ENCODE results near the gene RGS3. TPM values are rescaled to one million over a fixed set of nuclear protein-coding genes. Genes with fewer than 3 reads are reported as not detected.

RGS3 gene
- polyA plus RNA-seq, 6 donors from 2014 or later, result 3.8 to 13.8 (median 5.8) TPM

DNA sequence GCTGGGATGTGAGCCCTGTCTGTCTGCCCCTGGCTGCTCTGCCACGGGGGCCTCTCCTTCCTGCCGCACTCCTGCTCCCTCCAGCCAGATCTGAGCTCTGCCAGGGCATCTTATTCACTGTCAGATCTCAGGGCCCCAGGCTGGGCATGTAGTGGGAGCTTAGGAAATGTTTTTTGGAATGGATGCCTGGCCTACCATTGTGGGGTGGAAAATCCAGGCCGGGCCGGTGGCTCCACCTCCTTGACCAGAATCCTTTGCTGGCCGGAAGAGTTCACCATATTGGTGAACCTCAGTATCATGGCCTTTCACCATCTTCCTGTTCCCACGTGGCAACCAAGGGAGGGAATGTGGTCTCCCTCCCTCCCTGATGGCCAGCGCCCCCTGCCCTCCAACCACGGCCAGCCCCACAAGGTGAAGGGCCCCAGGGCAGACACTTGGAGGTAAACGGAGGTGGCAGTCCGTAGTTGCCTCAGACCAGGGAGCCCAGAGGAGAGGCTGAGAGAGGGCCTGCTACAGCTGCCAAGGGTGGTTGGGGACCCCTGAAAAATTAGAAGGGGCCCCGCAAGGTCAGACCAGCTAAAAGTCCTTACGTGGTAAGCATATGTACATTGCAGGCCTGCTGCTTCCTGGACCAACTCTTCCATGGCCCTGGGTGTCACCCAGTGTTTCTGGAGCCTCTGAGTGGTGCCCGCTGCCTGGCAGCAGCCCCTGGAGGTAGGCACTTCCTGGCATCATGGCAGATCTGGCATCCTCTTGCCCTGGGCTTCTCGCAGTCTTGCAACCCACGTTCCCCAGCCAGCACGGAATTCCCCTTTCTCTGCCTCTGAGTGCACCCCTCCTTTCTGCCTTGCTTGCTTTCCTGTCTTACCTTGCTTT is 153.3 kb downstream of the RGS3 start:
- Mint-ChIP-seq H3K27me3 (peaks cover 0 to 3% (median 0%) of the 10 kb centered on the region in 3 donors), H3K9me3 (no peaks in the 10 kb centered on the region), H3K4me3 (peak overlapping the region in 4 of 8 donors; percentile 4 to 66 (median 41)), H3K36me3 (no peaks in the 10 kb centered on the region), H3K4me1 (peaks cover 42 to 61% (median 51%) of the 10 kb centered on the region in 3 donors), H3K27ac (peak overlapping the region in 2 of 6 donors; percentile 70 to 85)
- DNase-seq, result no peak
- ATAC-seq (ENCODE audit: low read depth in 2 of 2), result peak; percentile 49 to 53

- ATAC-seq (ENCODE audit: low read depth in 2 of 2), result no peak
- Mint-ChIP-seq H3K27ac (peak overlapping the region in 3 of 6 donors; percentile 68 to 85 (median 70)), H3K27me3 (no peaks in the 10 kb centered on the region), H3K9me3 (no peaks in the 10 kb centered on the region), H3K4me3 (peak overlapping the region in 5 of 8 donors; percentile 4 to 66 (median 53)), H3K4me1 (peaks cover 44 to 62% (median 54%) of the 10 kb centered on the region in 3 donors), H3K36me3 (no peaks in the 10 kb centered on the region)
- DNase-seq, result no peak
Measured at GRCh38 chr9:113617550-113617949, 154.0 kb downstream of the RGS3 start.

DNA sequence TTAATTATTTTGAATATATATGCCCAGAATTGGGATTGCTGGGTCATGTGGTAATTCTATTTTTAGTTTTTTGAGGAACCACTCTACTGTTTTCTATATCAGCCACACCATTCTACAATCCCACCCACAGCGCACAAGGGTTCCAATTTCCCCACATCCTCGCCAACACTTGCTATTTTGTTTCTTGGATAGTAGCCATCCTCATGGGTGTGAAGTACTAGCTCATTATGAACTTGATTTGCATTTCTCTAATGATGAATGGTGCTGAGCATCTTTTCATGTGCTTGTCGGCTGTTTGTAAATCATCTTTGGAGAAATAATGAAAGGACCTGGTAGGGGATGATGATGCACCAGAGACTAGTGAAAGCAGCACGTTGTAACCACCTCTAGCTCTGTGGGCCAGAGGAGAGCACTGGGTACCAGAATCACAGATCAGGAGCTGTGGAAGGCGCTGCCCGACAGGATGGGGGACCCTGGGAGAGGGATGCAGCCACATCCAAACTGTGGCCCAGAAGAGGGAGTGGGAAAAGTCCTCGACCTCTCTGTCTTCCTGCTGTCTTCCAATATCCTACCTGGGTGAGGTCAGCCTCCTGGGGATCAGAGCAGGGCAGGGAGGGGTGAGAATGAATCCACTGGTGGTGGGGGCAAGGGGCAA is 155.4 kb downstream of the RGS3 start:
- DNase-seq, result no peak
- no peaks in the 10 kb centered on the region for H3K36me3 Mint-ChIP-seq
- H3K27ac Mint-ChIP-seq, result peak overlapping the region in 3 of 6 donors; percentile 55 to 73 (median 69)
- no peaks in the 10 kb centered on the region for H3K27me3 Mint-ChIP-seq
- no peak for ATAC-seq (ENCODE audit: low read depth in 2 of 2)
- no peaks in the 10 kb centered on the region for H3K9me3 Mint-ChIP-seq
- peak overlapping the region in 4 of 8 donors; percentile 50 to 65 (median 61) for H3K4me3 Mint-ChIP-seq
- peaks cover 47 to 72% (median 60%) of the 10 kb centered on the region in 3 donors for H3K4me1 Mint-ChIP-seq

DNA sequence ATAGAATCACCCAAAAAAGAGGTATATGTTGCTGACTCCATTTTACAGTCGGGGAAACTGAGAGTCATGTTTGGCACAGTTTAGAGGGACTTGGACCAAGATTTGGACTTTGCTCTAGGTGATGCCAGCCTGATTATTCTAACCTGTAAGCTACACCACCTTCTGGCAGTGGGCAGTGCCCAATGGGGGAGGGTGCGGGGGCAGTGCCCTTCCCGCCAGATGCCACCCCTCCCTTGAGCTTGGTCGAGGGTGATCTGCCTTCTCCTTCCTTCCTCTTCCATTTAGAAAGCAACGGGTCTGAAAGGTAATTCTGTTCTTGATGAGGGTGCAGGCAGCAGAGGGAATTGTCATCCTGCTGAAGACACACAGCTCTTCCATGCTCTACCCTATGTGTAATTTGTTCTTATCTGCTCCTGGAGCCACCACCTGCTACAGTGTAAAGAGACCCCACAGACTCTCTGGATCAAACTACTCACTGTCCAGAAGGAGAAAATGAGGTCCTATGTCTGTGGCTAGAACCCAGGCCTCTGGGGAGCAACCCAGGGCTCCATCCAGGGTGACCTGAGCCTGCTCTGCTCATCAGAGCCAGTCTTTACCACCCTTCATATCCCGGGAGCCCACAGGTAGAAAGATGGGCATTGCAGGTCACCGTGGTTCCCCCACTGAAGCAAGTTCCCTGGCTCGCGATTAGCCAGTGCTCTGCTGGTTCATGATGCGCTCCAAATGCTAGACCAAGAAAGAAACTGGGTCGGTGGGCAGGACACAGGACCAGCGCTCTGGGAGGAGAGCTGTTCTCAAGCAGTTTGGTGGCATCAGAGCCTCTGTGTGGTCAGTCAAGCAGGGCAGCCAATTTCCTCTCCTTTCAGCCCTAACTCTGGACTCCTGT is 156.2 kb downstream of the RGS3 start:
- Mint-ChIP-seq H3K36me3 (no peaks in the 10 kb centered on the region), H3K4me1 (peaks cover 42 to 70% (median 52%) of the 10 kb centered on the region in 3 donors), H3K27ac (peak overlapping the region in 2 of 6 donors; percentile 62 to 73), H3K4me3 (peak overlapping the region in 5 of 8 donors; percentile 12 to 64 (median 50)), H3K9me3 (no peaks in the 10 kb centered on the region), H3K27me3 (peaks cover 0 to 1% (median 0%) of the 10 kb centered on the region in 3 donors)
- no peak for ATAC-seq (ENCODE audit: low read depth in 2 of 2)
- no peak for DNase-seq

- DNase-seq (no peak), ATAC-seq (ENCODE audit: low read depth in 2 of 2) (no peak)
- H3K27ac Mint-ChIP-seq, result no peak overlapping the region
- H3K4me3 Mint-ChIP-seq, result no peak overlapping the region
- no peaks in the 10 kb centered on the region for H3K9me3 Mint-ChIP-seq
- H3K4me1 Mint-ChIP-seq, result peaks cover 34 to 62% (median 44%) of the 10 kb centered on the region in 3 donors
- H3K36me3 Mint-ChIP-seq, result no peaks in the 10 kb centered on the region
- peaks cover 0 to 6% (median 0%) of the 10 kb centered on the region in 3 donors for H3K27me3 Mint-ChIP-seq
Measured at GRCh38 chr9:113620377-113621161, 157.0 kb downstream of the RGS3 start.

- peak overlapping the region in 1 of 6 donors; percentile 57 for H3K27ac Mint-ChIP-seq
- no peak for DNase-seq
- H3K9me3 Mint-ChIP-seq, result no peaks in the 10 kb centered on the region
- H3K27me3 Mint-ChIP-seq, result peaks cover 0 to 6% (median 0%) of the 10 kb centered on the region in 3 donors
- H3K4me1 Mint-ChIP-seq, result peaks cover 33 to 54% (median 42%) of the 10 kb centered on the region in 3 donors
- H3K4me3 Mint-ChIP-seq, result no peak overlapping the region
- H3K36me3 Mint-ChIP-seq, result no peaks in the 10 kb centered on the region
- no peak for ATAC-seq (ENCODE audit: low read depth in 2 of 2)
Measured at GRCh38 chr9:113621309-113621791, 157.8 kb downstream of the RGS3 start.

DNA sequence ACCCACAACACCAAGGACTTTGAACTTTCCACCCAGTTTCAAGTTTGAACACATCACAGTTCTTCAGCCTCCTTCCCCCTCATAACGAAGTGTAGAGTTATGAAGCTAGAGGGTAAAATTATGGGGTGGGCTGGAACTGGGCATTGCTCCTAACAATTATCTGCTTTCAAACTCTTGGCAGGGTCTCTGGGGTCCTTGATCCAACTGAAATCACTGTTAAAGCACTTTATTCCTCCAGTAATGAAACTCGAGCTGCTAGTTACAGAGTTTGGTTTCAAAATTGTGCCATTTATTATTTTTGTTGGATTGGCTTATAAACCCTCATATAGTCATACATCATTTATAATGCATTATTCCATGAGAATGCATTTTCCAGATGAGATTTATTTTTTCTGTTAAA is 158.5 kb downstream of the RGS3 start:
- DNase-seq (no peak), ATAC-seq (ENCODE audit: low read depth in 2 of 2) (no peak)
- peak overlapping the region in 1 of 8 donors; percentile 32 for H3K4me3 Mint-ChIP-seq
- no peaks in the 10 kb centered on the region for H3K9me3 Mint-ChIP-seq
- peaks cover 0 to 6% (median 0%) of the 10 kb centered on the region in 3 donors for H3K27me3 Mint-ChIP-seq
- peaks cover 33 to 48% (median 42%) of the 10 kb centered on the region in 3 donors for H3K4me1 Mint-ChIP-seq
- H3K27ac Mint-ChIP-seq, result no peak overlapping the region
- H3K36me3 Mint-ChIP-seq, result no peaks in the 10 kb centered on the region

DNA sequence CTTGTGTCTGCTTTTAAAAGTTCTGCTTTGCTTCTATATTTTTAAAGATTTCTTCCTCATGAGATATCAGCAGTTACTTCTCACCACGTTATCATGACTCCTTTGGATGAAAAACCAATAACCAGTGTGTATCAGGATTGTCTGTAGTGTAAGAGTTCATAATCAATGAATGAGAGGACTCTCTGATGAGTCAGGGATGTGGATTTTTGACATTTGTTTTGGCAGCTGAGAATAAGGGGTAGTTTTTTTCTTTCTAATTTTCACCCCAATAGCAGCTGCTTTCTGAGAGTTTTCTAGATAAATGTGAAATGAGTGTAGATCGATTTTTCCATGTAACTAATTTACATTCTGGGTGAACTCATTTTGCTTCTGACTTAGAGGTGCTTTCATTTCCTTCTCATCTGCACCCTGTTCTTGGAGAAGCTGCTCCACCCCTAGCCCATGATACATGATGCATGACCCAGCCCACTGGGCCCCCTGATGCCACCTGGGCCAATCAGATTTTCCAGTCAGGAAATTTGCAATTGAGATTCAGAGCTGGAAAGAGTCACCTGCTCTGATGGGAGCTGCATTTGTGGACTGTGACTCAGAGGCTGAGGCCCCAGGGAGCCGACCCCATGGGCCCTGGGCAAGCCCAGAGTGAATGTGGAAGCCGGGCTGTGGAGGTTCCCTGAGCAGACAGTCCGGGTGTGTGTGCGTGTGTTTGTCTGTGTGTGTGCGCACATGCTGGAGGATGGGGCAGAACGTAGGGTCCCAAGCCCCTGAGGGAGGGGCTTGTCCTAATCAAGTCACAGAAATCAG is 159.3 kb downstream of the RGS3 start:
- H3K27me3 Mint-ChIP-seq, result peaks cover 0 to 13% (median 0%) of the 10 kb centered on the region in 3 donors
- ATAC-seq (ENCODE audit: low read depth in 2 of 2) (peak; percentile 76 to 79), DNase-seq (peak; percentile 36)
- peaks cover 26 to 40% (median 35%) of the 10 kb centered on the region in 3 donors for H3K4me1 Mint-ChIP-seq
- H3K4me3 Mint-ChIP-seq, result peak overlapping the region in 3 of 8 donors; percentile 9 to 61 (median 16)
- no peaks in the 10 kb centered on the region for H3K9me3 Mint-ChIP-seq
- peak overlapping the region; percentile 24 to 95 (median 56) for H3K27ac Mint-ChIP-seq
- no peaks in the 10 kb centered on the region for H3K36me3 Mint-ChIP-seq

- H3K27me3 Mint-ChIP-seq, result peaks cover 0 to 20% (median 10%) of the 10 kb centered on the region in 3 donors
- H3K36me3 Mint-ChIP-seq, result no peaks in the 10 kb centered on the region
- peaks cover 17 to 29% (median 24%) of the 10 kb centered on the region in 3 donors for H3K4me1 Mint-ChIP-seq
- H3K9me3 Mint-ChIP-seq, result no peaks in the 10 kb centered on the region
- H3K4me3 Mint-ChIP-seq, result peak overlapping the region in 1 of 8 donors; percentile 40
- DNase-seq, result no peak
- ATAC-seq (ENCODE audit: low read depth in 2 of 2), result no peak
- peak overlapping the region in 2 of 6 donors; percentile 40 to 88 for H3K27ac Mint-ChIP-seq
Measured at GRCh38 chr9:113623851-113624485, 160.4 kb downstream of the RGS3 start.

- H3K4me3 Mint-ChIP-seq, result no peak overlapping the region
- no peak for DNase-seq
- peaks cover 0 to 20% (median 10%) of the 10 kb centered on the region in 3 donors for H3K27me3 Mint-ChIP-seq
Measured at GRCh38 chr9:113624721-113625120, 161.2 kb downstream of the RGS3 start.

GRCh38 chr9:113625486-113625885 is 162.0 kb downstream of the RGS3 start:
- no peaks in the 10 kb centered on the region for H3K9me3 Mint-ChIP-seq
- ATAC-seq (ENCODE audit: low read depth in 2 of 2), result no peak
- peak overlapping the region in 2 of 6 donors; percentile 21 to 59 for H3K27ac Mint-ChIP-seq
- H3K27me3 Mint-ChIP-seq, result peaks cover 0 to 20% (median 10%) of the 10 kb centered on the region in 3 donors
- no peak for DNase-seq
- H3K4me1 Mint-ChIP-seq, result peaks cover 8 to 14% (median 13%) of the 10 kb centered on the region in 3 donors
- no peaks in the 10 kb centered on the region for H3K36me3 Mint-ChIP-seq
- no peak overlapping the region for H3K4me3 Mint-ChIP-seq

More at GRCh38 chr9:113624721-113625120, 161.2 kb downstream of the RGS3 start:
- no peaks in the 10 kb centered on the region for H3K36me3 Mint-ChIP-seq
- H3K27ac Mint-ChIP-seq, result peak overlapping the region in 2 of 6 donors; percentile 75 to 76
- no peaks in the 10 kb centered on the region for H3K9me3 Mint-ChIP-seq
- H3K4me1 Mint-ChIP-seq, result peaks cover 10 to 21% (median 16%) of the 10 kb centered on the region in 3 donors
- no peak for ATAC-seq (ENCODE audit: low read depth in 2 of 2)
